Hematopoietic multipotent progenitor cell treated with erythropoietin and hydrocortisone succinate and interleukin-3 and kit ligand, for 4 days (in vitro differentiated cells): ENCODE results near the gene GPR151.

Experiments
- DNase-seq: peaks from one replicate; pipeline ENCODE4 v3.0.0-alpha.2; 2015

Gene GPR151

DNA sequence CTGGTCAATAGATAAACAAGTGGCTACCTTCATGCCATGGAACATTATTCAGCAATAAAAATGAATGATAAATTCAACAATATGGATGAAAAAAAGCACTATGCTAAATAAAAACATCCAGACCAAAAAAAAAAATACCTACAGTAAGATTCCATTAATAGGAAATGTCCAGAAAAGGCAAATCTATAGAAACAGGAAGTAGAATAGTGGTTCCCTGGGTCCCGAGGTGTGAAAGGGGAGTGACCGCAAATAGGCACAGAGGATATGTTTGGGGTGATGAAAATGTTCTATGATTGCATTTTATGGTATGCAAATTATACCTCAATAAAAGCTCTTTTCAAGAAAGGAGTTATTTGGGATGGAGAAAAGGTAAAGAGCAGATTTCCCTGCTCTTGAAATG lies 3.6 kb upstream of the GPR151 start:
- DNase-seq, result no peak

DNA sequence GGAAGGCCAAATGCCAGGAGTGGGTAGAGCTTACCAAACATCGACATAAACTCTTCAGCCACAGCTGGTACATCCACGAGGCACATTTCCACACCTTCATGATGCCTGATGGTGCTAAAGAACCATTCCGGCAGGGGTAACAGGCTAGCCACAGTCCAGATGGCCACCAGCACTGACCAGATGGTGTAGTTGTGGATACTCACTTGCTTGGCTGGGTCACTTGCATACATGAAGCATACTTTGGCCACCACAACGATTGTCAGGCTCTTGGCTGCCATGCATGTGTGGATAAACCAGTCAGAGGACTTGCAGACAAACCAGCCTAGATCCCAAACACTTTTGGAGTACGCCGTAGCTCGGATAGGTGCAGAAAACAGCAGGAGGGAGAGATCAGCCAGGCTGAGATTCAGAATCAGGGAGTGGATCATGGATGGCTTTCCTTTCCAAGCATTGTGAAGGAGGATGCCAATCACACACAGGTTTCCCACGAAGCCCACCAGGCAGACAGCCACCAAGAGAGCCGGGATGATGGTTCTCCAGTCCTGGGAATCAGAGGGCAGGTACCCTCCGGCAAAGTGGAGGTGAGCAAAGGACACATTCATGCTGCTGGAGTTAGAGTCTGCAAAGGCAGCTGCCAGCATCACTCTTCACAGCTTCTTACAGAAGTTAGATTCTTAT lies 378 bp downstream of the GPR151 start:
- no peak for DNase-seq

DNA sequence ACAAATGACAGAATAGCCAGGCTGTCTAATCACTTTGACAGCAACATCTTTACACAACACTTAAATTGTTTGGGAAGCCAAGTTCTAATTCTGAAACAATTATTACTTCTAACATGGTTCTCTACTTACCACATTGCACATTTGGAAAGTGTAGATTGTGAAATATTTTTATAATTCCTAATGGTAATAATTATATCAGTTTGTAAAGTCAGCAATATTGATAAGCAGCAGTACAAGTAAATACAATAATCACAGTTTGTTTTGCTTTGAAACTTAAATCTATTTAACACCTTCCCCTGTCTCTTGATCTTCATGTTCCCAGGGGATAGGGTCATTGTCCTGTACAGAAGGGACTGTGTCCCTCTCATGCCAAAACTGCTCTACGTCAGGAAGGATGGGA lies 1.4 kb downstream of the GPR151 start:
- no peak for DNase-seq

DNA sequence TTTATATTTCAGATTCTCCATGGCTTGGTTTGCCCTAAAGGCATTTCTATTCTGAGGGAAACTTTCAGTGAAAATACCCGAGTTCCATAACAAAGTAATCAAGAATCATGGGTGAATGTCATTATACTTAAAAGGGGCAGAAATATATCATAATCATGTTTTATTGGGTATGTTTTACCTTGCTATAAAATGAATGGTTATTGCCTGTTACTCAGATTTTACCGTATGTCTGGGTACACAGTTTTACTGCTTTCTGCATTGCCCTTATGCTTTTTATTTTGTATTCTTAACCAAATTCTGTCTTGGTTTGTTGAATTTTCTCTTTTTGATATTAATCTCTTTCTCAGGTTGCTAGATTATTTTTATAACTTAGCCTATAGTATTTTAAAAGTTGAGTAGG lies 2.5 kb downstream of the GPR151 start:
- no peak for DNase-seq

DNA sequence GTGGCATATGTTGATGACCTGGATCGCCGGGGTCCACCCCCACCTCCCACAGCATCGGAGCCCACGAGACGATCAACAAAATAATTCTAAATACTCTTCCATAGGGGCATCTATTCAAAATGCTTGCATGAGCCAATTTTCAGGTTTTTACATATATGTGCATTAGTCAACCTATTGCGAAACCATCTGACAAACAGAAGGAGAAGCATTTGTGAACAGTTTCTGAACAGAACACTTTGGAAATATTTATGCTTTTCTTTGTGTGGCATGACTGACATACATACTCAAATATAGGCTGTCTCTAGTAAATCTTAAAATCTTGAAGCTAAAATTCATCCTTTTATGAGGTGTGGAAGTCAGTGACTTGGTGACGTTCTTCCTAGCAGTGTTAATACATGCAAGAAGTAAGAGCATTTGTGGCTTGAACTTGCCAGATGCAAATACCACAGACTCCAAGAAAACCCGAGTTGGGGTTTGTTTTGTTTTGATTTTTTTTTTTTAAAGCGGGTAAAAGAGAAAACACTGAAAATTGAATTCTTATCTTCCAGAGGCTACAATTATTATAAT lies 5.3 kb downstream of the GPR151 start:
- DNase-seq, result peak; percentile 25

DNA sequence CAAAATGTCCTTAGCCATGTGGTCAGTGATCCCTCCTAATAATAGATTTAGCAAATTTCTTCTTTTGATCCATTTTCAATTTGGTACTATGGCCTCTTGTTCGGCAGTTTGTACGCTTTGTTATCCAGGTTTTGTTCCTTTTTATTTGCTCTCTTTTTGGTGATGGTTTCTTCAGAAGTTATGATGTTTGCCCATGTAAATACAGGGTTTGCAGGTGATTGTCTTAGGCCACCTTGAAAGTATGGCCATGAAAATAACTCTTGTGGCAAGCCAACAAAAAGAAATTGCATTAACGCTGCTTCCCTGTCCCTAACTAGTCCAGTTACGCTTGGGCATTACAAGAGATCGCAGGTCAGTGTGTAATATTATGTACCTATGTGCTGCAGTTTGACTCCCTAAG lies 8.6 kb downstream of the GPR151 start:
- DNase-seq, result no peak

DNA sequence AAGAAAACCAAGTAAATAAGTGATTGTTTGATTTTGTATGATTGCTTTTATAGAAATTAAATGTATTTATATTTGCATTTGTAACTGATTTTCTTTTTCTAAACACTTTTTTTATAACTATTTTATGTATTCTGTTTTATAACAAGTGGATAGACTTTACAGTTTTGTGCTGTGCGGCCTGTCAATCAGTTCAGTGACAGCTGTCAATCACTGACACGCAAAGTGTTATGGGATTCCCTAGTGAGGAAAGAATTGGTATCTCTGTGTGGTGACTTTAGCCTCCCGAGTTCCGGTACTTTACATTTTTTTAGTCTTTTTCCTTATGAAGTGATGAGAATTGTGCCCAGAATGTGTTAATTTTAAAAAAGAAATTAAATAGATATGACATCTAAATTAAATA lies 16.3 kb downstream of the GPR151 start:
- DNase-seq, result no peak

DNA sequence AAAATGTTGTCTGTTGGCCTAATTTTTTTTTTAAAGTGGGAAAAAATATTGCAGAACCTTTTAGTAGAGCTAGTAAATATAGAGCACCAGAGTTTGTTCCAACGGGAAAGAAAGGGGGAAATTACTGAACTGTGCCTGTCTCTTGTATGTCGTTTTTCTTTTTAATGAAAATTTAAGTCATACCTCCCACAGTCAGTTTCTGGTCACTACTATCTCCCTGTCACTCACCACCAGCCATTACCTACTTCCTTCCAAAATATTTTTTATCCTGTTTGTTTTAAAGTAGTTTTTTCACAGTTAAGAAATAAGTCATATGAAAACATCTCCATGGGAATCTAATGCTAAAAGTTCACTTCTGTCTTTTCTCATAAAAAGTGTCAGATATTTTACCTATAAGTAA lies 21.3 kb downstream of the GPR151 start:
- DNase-seq, result no peak

DNA sequence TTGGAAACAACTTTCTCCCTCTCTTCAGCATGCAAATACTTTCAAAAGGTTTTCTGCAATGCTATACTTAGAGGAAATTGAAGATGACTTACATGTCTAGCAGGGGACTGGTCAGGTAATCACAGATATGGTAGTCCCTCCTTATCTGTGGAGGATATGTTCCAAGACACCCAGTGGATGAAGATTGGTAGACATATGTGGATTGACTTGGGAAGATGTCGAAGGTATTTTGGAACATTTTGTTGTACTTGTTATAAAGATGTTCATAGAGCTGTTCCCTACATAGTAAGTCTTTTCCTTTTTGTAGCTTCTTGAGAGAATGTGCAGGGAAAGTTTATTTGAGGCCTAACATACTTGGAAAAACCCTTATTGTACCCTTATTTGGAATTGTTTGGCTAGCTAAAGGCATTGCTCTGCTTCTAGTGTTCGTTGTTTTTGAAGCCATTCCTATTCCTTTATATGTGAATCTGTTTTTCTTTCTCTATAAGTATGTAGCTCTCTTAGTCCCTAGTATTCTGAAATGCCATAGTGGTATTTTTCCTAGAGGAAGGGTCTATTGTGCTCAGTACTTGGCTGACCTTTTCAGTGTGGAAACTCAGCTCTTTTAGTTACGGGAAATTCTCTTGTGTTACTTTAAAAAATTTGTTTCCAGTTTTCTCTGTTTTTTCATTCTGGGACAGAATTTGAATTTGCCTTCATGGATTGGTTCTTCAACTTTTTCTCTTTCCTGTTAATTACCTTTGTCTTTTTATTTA lies 25.7 kb downstream of the GPR151 start:
- no peak for DNase-seq

DNA sequence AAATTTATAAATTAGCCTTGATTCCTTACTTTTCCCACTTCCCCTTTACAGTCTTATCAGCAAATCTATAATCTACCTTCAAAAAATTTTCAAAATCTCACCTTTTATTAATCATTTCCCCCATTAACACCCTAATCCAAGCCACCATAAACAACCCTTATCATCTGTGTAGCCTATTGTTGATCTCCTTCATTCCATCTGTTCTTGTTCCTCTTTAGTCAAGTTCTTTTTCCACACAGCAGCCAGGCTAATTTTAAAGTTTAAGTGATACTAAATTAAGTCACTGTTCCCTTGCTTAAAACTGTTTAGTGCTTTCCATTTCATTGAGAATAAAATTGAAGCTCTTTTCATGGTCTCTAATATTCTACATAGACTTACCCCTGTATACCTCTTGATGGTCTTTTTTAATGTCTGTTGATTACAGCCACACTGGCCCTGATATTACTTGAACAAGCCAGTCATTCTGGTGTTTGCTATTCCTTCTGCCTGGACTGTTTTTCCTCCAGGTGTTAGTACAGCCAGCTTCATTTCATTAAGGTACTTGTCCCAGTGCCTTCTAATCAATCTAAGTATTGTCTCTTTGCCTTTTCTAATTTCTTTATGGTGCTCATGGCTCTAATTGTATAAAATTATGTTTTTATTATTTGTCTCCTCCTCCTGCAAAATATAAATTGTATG lies 31.1 kb downstream of the GPR151 start:
- DNase-seq, result no peak

DNA sequence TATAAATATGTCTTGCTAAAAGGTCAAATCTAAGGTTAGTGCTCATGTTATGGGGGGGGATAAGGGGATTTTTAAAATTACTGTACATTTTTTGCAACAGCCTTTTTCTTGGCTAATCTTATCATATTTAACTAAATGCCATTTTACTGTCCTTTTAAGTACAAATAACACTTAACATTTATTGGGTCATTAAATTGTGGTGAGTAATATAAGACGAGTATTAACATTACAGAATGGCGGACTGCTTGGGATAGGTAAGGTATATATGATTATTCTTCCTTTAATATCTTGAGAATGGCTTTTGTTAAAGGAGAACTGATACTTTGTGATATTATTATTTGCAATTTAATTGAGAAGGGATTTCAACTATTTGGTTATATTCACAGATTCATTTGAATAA lies 33.2 kb downstream of the GPR151 start:
- DNase-seq, result no peak

DNA sequence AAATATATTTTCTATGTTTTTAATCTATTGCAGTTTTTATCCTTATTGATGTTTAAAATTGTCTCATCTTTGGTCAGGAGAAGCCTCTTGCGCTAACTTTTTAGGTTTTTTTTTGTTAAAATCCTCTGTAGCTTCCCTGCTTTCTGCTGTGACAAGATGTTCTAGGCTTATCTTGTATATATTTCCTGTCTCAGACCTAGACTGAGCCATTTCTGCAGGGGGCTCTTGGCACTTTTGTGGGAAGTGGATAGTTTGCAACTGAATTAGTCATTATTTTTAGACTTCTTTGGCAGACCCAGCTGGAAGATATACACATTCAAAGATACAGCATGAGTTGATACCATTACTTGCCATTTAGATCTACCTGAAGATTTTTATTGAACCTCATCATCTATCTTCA lies 40.1 kb downstream of the GPR151 start:
- DNase-seq, result peak; percentile 23

DNA sequence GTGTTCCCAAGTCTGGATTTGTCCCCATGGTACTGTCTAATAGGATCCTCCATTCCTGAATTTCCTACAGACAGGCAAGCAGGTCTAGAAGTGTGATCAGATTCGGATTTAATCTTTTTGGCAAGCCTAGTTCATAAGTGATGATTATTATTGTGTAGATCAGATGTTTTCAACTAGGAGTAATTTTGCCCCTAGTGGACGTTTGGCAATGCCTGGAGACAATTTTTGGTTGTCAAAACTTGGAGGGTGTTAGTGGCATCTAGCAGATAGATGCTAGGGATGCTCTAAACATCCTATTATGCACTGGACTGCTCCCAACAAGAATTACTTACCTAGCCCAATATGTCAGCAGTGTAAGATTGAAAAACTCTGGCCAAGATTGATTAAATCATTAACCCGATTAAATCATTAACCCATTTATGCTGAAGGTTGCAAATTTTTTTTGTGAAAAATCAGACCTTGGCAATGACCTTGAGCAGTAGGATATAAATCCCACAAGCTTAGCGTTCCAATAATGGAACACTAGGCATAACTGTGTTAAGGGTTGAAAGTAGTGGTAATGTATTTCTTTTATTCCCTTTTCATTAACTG lies 40.7 kb downstream of the GPR151 start:
- peak; percentile 46 for DNase-seq

DNA sequence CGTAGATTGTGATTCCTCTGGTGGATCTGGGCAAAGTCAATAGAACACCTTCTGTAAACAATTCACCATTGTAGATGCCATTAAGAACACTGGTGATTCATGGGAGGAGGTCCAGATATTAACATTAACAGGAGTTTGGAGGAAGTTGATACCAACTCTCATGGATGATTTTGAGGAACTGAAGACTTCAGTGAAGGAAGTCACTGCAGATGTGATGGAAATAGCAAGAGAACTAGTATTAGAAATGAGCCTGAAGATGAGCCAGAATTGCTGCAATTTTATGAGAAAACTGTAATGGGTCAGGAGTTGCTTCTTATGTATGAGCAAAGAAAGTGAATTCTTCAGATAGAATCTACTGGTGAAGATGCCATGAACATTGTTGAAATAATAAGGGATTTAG lies 41.9 kb downstream of the GPR151 start:
- DNase-seq, result peak; percentile 39

DNA sequence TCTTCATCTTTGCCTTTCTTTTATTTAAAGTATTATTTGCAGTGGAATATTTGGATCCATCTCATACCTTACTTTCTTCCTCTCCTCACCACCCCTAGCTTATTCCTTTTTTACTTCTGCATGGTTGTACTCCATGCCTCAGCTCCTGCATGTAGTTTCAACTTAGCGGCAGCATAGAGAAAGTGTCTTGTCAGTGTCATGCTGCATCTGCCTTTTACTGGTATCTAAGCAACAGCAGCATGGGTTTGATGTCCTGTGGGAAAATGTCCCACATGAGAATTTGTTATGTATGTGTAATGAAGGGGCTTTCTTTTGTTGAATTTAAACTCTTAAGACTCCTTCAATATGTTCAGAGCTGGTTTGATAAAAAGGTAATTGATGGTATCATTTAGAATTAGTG lies 48.2 kb downstream of the GPR151 start:
- DNase-seq, result no peak

DNA sequence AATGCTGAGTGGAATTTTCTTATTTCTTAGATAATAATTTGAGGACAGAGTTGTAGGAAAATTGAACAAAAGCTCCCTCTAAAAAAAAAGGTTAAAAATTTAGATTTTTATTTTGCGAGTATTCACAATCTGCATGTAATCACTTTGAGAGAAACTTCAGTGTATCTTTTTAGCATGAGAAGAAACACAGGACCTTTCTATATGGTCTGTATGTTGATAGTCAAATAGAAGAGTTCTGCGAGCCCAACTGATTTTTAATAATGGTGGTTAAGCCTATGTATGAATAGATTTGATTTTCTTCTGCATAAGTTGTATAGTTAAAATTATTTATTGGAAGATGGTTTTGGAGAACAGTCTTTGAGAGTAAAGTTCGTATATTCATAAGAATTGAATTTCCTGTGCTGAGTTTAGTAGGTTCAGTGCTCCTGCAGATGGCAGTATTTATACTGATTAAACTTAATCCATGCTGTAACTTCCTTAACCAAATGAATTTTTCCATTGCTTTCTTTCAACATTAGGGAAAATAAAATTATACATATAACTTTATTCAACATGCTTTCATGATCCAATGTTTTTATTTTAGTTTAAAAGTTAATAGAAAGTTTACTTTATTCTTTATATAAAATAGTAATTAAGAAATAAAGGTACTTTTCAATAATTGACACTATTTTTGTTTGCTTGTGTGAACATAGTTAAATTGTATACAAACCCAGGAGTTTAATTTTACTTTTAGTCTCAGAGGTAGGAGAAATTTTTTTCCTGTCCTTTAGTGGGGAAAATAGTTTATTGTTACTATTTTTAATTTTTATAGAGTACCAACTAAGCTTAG lies 49.3 kb downstream of the GPR151 start:
- DNase-seq, result peak; percentile 57

DNA sequence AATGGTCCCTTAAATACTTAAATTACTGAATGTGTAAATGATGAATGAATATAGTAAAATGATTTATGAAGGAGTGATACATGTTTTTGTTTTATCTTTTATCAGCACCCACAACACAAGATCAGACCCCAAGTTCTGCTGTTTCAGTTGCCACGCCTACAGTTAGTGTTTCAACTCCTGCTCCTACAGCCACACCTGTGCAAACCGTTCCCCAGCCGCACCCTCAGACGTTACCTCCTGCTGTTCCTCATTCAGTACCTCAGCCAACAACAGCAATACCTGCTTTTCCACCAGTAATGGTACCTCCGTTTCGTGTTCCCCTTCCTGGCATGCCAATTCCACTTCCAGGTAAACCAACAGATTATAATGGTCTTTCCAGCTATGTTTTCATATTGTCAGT lies 52.5 kb downstream of the GPR151 start:
- no peak for DNase-seq
